Measurements from ENCODE around the gene PYGB.

Gene PYGB

GRCh38 chr20:25279403-25279802 is 31.5 kb downstream of the PYGB start:
- no peak for FAIRE-seq
- DNase-seq (ENCODE audit: insufficient read length, low spot score) = no peak
- no peak for TF ChIP-seq CTCF (IDR thresholded peaks at IDR 0.05; ENCODE audit: insufficient read depth, missing control alignments)

- DNase-seq (ENCODE audit: insufficient read length, low spot score) (no peak), FAIRE-seq (no peak)
- TF ChIP-seq CTCF (IDR thresholded peaks at IDR 0.05; ENCODE audit: insufficient read depth, missing control alignments) = no peak
Measured at GRCh38 chr20:25280051-25280573, 32.2 kb downstream of the PYGB start.

GRCh38 chr20:25280574-25281535 is 33.0 kb downstream of the PYGB start:
- TF ChIP-seq CTCF (IDR thresholded peaks at IDR 0.05; ENCODE audit: insufficient read depth, missing control alignments) = no peak
- no peak for FAIRE-seq

GRCh38 chr20:25281541-25281991 is 33.7 kb downstream of the PYGB start:
- no peak for DNase-seq (ENCODE audit: insufficient read length, low spot score)
- no peak for FAIRE-seq

More at GRCh38 chr20:25280574-25281535, 33.0 kb downstream of the PYGB start:
- no peak for DNase-seq (ENCODE audit: insufficient read length, low spot score)

GRCh38 chr20:25282034-25282781 is 34.3 kb downstream of the PYGB start:
- TF ChIP-seq CTCF (IDR thresholded peaks at IDR 0.05; ENCODE audit: insufficient read depth, missing control alignments) = no peak
- FAIRE-seq = no peak

More at GRCh38 chr20:25281541-25281991, 33.7 kb downstream of the PYGB start:
- TF ChIP-seq CTCF (IDR thresholded peaks at IDR 0.05; ENCODE audit: insufficient read depth, missing control alignments) = no peak

GRCh38 chr20:25282796-25283195 is 34.9 kb downstream of the PYGB start:
- FAIRE-seq (no peak), DNase-seq (ENCODE audit: insufficient read length, low spot score) (no peak)
- TF ChIP-seq CTCF (IDR thresholded peaks at IDR 0.05; ENCODE audit: insufficient read depth, missing control alignments) = no peak

More at GRCh38 chr20:25282034-25282781, 34.3 kb downstream of the PYGB start:
- no peak for DNase-seq (ENCODE audit: insufficient read length, low spot score)
